Omental fat pad (tissue), 4 donors: ENCODE measurements around the gene CCDC91. TPM values are rescaled to one million over a fixed set of nuclear protein-coding genes. Genes with fewer than 3 reads are reported as not detected.

Experiments
- ATAC-seq: fragments of 150-250 bp; one replicate; pipeline ENCODE4 v1.9.1; 2016; ENCODE audit warnings: mild to moderate bottlenecking, moderate library complexity; ENCODE audit not compliant: low FRiP score
- DNase-seq: peaks from one replicate; pipeline ENCODE4 v3.0.0-alpha.2; 2019; ENCODE audit warnings: low spot score
- total RNA-seq, 4 donors: library from RNA; depleted of rRNA; stranded (reverse); fragments of >200 nt; gene quantifications; one replicate each; pipeline ENCODE4 v1.1.0, GENCODE V29; 2016
- TF ChIP-seq, protein P1 (sequence below), 3 donors: fragments of 450-650 bp; IDR thresholded peaks; one replicate each; pipeline ENCODE4 v1.5.1; 2016 to 2017; ENCODE audit warnings: antibody characterized with exemption in 3 of 3, mild to moderate bottlenecking in 3 of 3, moderate library complexity in 2 of 3

Gene CCDC91
- total RNA-seq, 4 donors from 2014 or later, result 29.3 to 48.9 (median 32.5) TPM

GRCh38 chr12:28427046-28427445 lies 236.8 kb downstream of the CCDC91 start:
- TF ChIP-seq, protein P1, sequence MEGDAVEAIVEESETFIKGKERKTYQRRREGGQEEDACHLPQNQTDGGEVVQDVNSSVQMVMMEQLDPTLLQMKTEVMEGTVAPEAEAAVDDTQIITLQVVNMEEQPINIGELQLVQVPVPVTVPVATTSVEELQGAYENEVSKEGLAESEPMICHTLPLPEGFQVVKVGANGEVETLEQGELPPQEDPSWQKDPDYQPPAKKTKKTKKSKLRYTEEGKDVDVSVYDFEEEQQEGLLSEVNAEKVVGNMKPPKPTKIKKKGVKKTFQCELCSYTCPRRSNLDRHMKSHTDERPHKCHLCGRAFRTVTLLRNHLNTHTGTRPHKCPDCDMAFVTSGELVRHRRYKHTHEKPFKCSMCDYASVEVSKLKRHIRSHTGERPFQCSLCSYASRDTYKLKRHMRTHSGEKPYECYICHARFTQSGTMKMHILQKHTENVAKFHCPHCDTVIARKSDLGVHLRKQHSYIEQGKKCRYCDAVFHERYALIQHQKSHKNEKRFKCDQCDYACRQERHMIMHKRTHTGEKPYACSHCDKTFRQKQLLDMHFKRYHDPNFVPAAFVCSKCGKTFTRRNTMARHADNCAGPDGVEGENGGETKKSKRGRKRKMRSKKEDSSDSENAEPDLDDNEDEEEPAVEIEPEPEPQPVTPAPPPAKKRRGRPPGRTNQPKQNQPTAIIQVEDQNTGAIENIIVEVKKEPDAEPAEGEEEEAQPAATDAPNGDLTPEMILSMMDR (IDR thresholded peaks at IDR 0.05), result no peak
- DNase-seq, result no peak

GRCh38 chr12:28440081-28440608 lies 249.9 kb downstream of the CCDC91 start:
- DNase-seq (no peak), ATAC-seq (no peak)
- TF ChIP-seq, protein P1 (IDR thresholded peaks at IDR 0.05), result no peak

More at GRCh38 chr12:28427046-28427445, 236.8 kb downstream of the CCDC91 start:
- no peak for ATAC-seq

DNA sequence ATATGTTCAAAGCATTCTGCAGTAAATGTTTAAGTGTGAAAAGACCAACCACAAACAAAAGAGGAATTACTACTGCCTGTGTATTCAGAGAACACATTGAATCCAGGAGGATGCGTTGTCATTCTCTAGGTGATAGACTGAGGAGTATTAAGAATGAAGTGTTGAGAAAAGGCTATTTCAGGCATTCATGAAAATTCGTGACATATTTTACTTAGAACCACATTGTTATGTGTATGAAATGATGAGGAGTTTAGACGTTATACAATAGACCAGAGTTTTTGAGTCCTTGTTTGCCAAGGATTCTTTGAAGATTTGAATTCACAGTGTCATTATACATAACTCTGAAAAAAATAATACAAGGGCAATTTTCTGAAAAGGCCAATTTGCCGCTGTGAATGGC lies 251.8 kb downstream of the CCDC91 start:
- TF ChIP-seq, protein P1 (IDR thresholded peaks at IDR 0.05), result no peak
- ATAC-seq (no peak), DNase-seq (no peak)

- no peak for DNase-seq
- TF ChIP-seq, protein P1 (IDR thresholded peaks at IDR 0.05), result no peak
- ATAC-seq, result no peak
Observed at GRCh38 chr12:28443337-28443736, 253.1 kb downstream of the CCDC91 start.

DNA sequence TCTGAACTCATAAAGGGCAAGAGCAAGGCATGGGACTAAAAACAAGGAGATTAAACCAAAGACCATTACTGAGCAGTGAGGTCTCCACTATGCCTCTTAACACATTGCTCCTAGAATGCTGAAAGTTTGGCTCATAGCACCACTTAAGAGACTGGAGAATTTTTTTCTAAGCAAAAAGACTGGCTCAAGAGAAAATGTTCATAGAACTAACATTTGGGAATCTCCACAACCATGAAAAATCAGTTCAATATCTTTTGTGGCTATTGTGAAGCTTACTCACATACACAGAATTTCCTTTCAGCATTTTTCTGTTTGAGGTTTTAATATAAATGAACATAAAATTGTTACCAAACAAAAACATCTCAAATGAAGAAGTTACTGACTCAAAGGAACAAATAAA lies 255.8 kb downstream of the CCDC91 start:
- ATAC-seq, result no peak
- DNase-seq, result no peak
- TF ChIP-seq, protein P1 (IDR thresholded peaks at IDR 0.05), result no peak

DNA sequence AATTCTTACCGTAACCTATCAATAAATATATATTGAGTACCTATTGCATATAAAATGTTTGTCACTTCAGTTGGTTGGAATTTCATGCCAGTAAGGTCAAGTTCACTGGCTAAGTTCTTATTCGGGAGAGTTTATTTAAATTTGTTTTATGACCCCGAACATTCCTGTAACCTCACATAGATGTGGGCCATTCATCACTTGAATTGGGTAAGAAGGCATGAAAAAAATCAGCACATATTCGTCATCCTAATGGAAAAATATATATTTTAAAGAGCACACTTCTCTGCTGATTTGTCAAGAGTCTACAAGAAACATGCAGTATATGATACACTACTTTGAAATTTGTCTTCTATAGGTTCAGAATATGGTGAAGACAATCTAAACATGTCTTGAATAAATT lies 263.4 kb downstream of the CCDC91 start:
- TF ChIP-seq, protein P1 (IDR thresholded peaks at IDR 0.05), result no peak
- no peak for ATAC-seq
- no peak for DNase-seq

DNA sequence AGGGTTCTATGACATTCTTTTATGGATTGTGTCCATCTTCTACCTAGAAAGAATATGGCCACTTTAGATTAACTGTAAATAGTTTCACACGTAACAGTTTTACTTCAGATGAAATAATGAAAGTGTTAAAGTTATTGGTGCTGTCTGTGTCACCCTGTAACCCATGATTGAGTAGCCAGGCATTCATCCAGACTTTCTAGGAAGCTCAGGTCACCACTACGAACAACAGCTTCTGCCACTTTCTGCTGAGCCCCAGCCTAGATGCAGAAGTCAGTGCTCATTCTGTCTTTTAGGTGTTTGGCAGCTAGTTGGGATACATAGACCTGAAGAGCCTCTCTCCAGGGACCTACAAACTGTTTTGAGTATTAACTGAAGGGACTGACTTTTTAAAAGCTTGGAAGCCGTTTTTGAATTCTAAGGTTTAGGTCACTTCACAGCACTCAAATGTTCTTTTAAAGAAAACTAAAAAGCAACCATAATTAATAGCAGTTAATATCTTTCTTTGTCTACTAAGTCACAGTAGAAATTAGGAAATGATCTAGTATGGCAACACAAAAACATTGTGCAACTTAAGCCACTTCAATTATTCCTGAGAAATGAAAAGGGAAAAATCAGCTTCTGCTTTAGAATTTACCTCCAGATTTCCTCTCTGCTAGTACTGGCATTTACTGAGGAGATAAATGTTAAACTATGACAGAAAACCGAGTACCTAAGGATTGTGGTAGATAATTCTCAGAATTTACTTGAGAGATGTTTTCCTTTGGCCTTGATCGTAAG lies 266.9 kb downstream of the CCDC91 start:
- DNase-seq, result no peak
- ATAC-seq, result no peak
- TF ChIP-seq, protein P1 (IDR thresholded peaks at IDR 0.05), result no peak
